ENCODE results near the gene PRKG1. TPM values are rescaled to one million over a fixed set of nuclear protein-coding genes. Genes with fewer than 3 reads are reported as not detected.

The PRKG1 gene
- total and polyA plus RNA-seq, 2 donors (not counting 1 experiment from before 2014, with no cell fraction given): not detected

GRCh38 chr10:51724038-51724437, 649.8 kb downstream of the PRKG1 start:
- Mint-ChIP-seq H3K4me1 (no peaks in the 10 kb centered on the region), H3K4me3 (no peak overlapping the region), H3K9me3 (ENCODE audit: insufficient read depth) (no peaks in the 10 kb centered on the region), H3K27me3 (peaks cover 3% of the 10 kb centered on the region), H3K27ac (no peak overlapping the region)
- Histone ChIP-seq H3K27me3 (replicated peaks in 1 of 4; ENCODE audit: control extremely low read depth in 1 of 4, control insufficient read depth in 3 of 4, insufficient read depth in 4 of 4, low read length in 3 of 4) (no peaks in the 10 kb centered on the region), H3K9ac (ENCODE audit: low read length) (no peak overlapping the region), H3K4me1 (ENCODE audit: control insufficient read depth in 2 of 2, insufficient read depth in 2 of 2, low read length in 2 of 2) (no peaks in the 10 kb centered on the region), H3K9me3 (ENCODE audit: control extremely low read depth in 1 of 3, control insufficient read depth in 2 of 3, insufficient read depth in 1 of 3, low read length in 2 of 3) (no peaks in the 10 kb centered on the region), H3K4me2 (replicated peaks; ENCODE audit: low read depth, low read length, poor library complexity, severe bottlenecking) (no peak overlapping the region), H3K4me3 (ENCODE audit: control extremely low read depth in 1 of 5, extremely low read depth in 1 of 5, insufficient read depth in 1 of 5, low read depth in 2 of 5, low read length in 4 of 5) (no peak overlapping the region), H2AFZ (ENCODE audit: insufficient read depth, low read depth, low read length, poor library complexity, severe bottlenecking) (no peak overlapping the region), H4K20me1 (ENCODE audit: control insufficient read depth, insufficient read depth, low read length, poor library complexity, severe bottlenecking) (no peaks in the 10 kb centered on the region), H3K79me2 (ENCODE audit: control insufficient read depth, insufficient read depth, low read length) (no peaks in the 10 kb centered on the region), H3K27ac (ENCODE audit: low read length in 2 of 2) (no peak overlapping the region), H3K36me3 (replicated peaks in 1 of 2; ENCODE audit: control extremely low read depth in 1 of 2, control insufficient read depth in 1 of 2, extremely low read depth in 1 of 2, insufficient read depth in 2 of 2, low read length in 1 of 2) (no peaks in the 10 kb centered on the region)
- intact Hi-C loops (cut with micrococcal nuclease): no loop called here
- WGBS (ENCODE audit: insufficient coverage): no CpG with 5 or more reads among the region's 1 CpG
- DNase-seq: no peak
- TF ChIP-seq EZH2 (IDR thresholded peaks at IDR 0.05; ENCODE audit: borderline replicate concordance, insufficient read depth, low read depth, low read length, poor library complexity, severe bottlenecking): no peak
- ChIA-PET POLR2A (no interaction called here), CTCF (no interaction called here)
- ATAC-seq (ENCODE audit: low read depth): no peak

GRCh38 chr10:51729822-51730555, 655.7 kb downstream of the PRKG1 start:
- Histone ChIP-seq H3K27me3 (replicated peaks in 1 of 4; ENCODE audit: control extremely low read depth in 1 of 4, control insufficient read depth in 3 of 4, insufficient read depth in 4 of 4, low read length in 3 of 4) (no peaks in the 10 kb centered on the region), H3K27ac (ENCODE audit: low read length in 2 of 2) (no peak overlapping the region), H3K4me3 (ENCODE audit: control extremely low read depth in 1 of 5, extremely low read depth in 1 of 5, insufficient read depth in 1 of 5, low read depth in 2 of 5, low read length in 4 of 5) (no peak overlapping the region), H2AFZ (ENCODE audit: insufficient read depth, low read depth, low read length, poor library complexity, severe bottlenecking) (no peak overlapping the region), H3K79me2 (ENCODE audit: control insufficient read depth, insufficient read depth, low read length) (no peaks in the 10 kb centered on the region), H3K4me2 (replicated peaks; ENCODE audit: low read depth, low read length, poor library complexity, severe bottlenecking) (no peak overlapping the region), H4K20me1 (ENCODE audit: control insufficient read depth, insufficient read depth, low read length, poor library complexity, severe bottlenecking) (no peaks in the 10 kb centered on the region), H3K9me3 (ENCODE audit: control extremely low read depth in 1 of 3, control insufficient read depth in 2 of 3, insufficient read depth in 1 of 3, low read length in 2 of 3) (no peaks in the 10 kb centered on the region), H3K9ac (ENCODE audit: low read length) (no peak overlapping the region), H3K36me3 (replicated peaks in 1 of 2; ENCODE audit: control extremely low read depth in 1 of 2, control insufficient read depth in 1 of 2, extremely low read depth in 1 of 2, insufficient read depth in 2 of 2, low read length in 1 of 2) (no peaks in the 10 kb centered on the region), H3K4me1 (ENCODE audit: control insufficient read depth in 2 of 2, insufficient read depth in 2 of 2, low read length in 2 of 2) (no peaks in the 10 kb centered on the region)
- POLR2A ChIA-PET: no interaction called here
- CTCF ChIA-PET: no interaction called here
- H3K4me3 Mint-ChIP-seq: no peak overlapping the region
- no peaks in the 10 kb centered on the region for H3K4me1 Mint-ChIP-seq
- ATAC-seq (ENCODE audit: low read depth) (no peak), DNase-seq (no peak)
- no peak overlapping the region for H3K27ac Mint-ChIP-seq
- H3K9me3 Mint-ChIP-seq (ENCODE audit: insufficient read depth): no peaks in the 10 kb centered on the region
- peaks cover 7% of the 10 kb centered on the region for H3K27me3 Mint-ChIP-seq
- intact Hi-C loops (cut with micrococcal nuclease): no loop called here
- TF ChIP-seq CTCF (IDR thresholded peaks at IDR 0.05) (no peak), EZH2 (IDR thresholded peaks at IDR 0.05; ENCODE audit: borderline replicate concordance, insufficient read depth, low read depth, low read length, poor library complexity, severe bottlenecking) (no peak)
- WGBS (ENCODE audit: insufficient coverage): 100% methylated on average over 1 of the region's 7 CpGs

All from B cell (primary cell).